HepG2 (cell line): ENCODE measurements around the gene PLPPR2. TPM values are rescaled to one million over a fixed set of nuclear protein-coding genes. Genes with fewer than 3 reads are reported as not detected.

ENCODE experiments used
- ATAC-seq: fragments of 200-7000 bp; cut with Tn5 transposase; 3 replicates; pipeline ENCODE4 v1.9.1; 2020; ENCODE audit warnings: mild to moderate bottlenecking, moderate library complexity
- Bru-seq: library from RNA; stranded (reverse); fragments of 400-500 nt; gene quantifications from one replicate; lab custom pipeline; 2021; lab: Mats Ljungman, UMichigan
- BruChase-seq, 2 experiments: library from RNA; stranded (reverse); fragments of 400-500 nt; gene quantifications; one replicate each; lab custom pipeline; 2021; lab: Mats Ljungman, UMichigan
- BruUV-seq: library from RNA; stranded (reverse); fragments of 400-500 nt; replicated peaks from 2 replicates; lab custom pipeline; 2021; lab: Mats Ljungman, UMichigan
- CTCF ChIA-PET: fragments of 300-600 bp; formaldehyde crosslinking; extraction: SDS; loops from one replicate; lab custom pipeline; 2021; ENCODE audit warnings: low total read pairs, inconsistent platforms, low intra/inter-chr PET ratio; lab: Yijun Ruan, JAX
- POLR2A ChIA-PET: fragments of 350-600 bp; sonication (Branson Sonifier 250); formaldehyde crosslinking; loops from one replicate; lab custom pipeline; 2020; ENCODE audit warnings: antibody characterized with exemption, inconsistent platforms; lab: Yijun Ruan, JAX
- DNase-seq: peaks from one replicate; pipeline ENCODE4 v3.0.0-alpha.2; 2015; ENCODE audit warnings: low spot score
- FAIRE-seq: peaks from 3 replicates; lab custom pipeline; 2011; peaks lifted over from hg19 to GRCh38; lab: Jason Lieb, UNC
- H2AFZ ChIP-seq: one replicate; pipeline ENCODE4 v1.6.1; 2011; ENCODE audit warnings: low read length, inconsistent platforms
- H3K27ac ChIP-seq: fragments of 300-600 bp; 3 replicates; pipeline ENCODE4 v1.8.0; 2011; ENCODE audit warnings: mixed run types, mild to moderate bottlenecking, mixed read lengths, low read length, inconsistent platforms; ENCODE audit not compliant: insufficient read depth; ENCODE audit errors: extremely low read length
- H3K27me3 ChIP-seq, 2 experiments: fragments of 200-600 bp in 1 of 2; 2 replicates in 1 of 2; 3 replicates in 1 of 2; pipeline versions ENCODE4 v1.6.0 to v1.8.0; 2011; ENCODE audit warnings: low read length in 2 of 2, mild to moderate bottlenecking in 2 of 2, moderate library complexity in 2 of 2, inconsistent platforms in 1 of 2; ENCODE audit not compliant: insufficient read depth in 2 of 2, control insufficient read depth in 1 of 2
- H3K36me3 ChIP-seq, 2 experiments: fragments of 200-600 bp in 1 of 2; replicated peaks in 1 of 2; 2 replicates in 1 of 2; 3 replicates in 1 of 2; pipeline versions ENCODE4 v1.5.1 to v1.8.0; 2011; ENCODE audit warnings: low read length in 2 of 2, inconsistent platforms in 1 of 2; ENCODE audit not compliant: insufficient read depth in 2 of 2, control insufficient read depth in 1 of 2
- H3K4me1 ChIP-seq: 2 replicates; pipeline ENCODE4 v1.5.1; 2012; ENCODE audit warnings: low read length, inconsistent platforms; ENCODE audit not compliant: insufficient read depth
- H3K4me2 ChIP-seq: 2 replicates; pipeline ENCODE4 v1.6.0; 2011; ENCODE audit warnings: low read depth, low read length, inconsistent platforms
- H3K4me3 ChIP-seq, 3 experiments: fragments of 200-600 bp in 1 of 3; sonication (generic), shearing (Covaris generic) in 1 of 3; replicated peaks in 1 of 3; 2 replicates each; pipeline ENCODE4 v1.5.1; 2011 to 2016; ENCODE audit warnings: low read length in 3 of 3, inconsistent platforms in 2 of 3, low read depth in 2 of 3, mild to moderate bottlenecking in 2 of 3, control low read depth in 1 of 3, mixed read lengths in 1 of 3; ENCODE audit not compliant: insufficient read depth in 1 of 3
- H3K79me2 ChIP-seq: one replicate; pipeline ENCODE4 v1.6.1; 2011; ENCODE audit warnings: low read length, inconsistent platforms; ENCODE audit not compliant: insufficient read depth
- H3K9ac ChIP-seq: 2 replicates; pipeline ENCODE4 v1.6.0; 2011; ENCODE audit warnings: mild to moderate bottlenecking, low read depth, low read length, inconsistent platforms; ENCODE audit not compliant: insufficient read depth
- H3K9me3 ChIP-seq: 2 replicates; pipeline ENCODE4 v1.5.1; 2012; ENCODE audit warnings: mild to moderate bottlenecking, low read length
- H4K20me1 ChIP-seq: 2 replicates; pipeline ENCODE4 v1.6.0; 2011; ENCODE audit warnings: inconsistent platforms, mild to moderate bottlenecking, low read length, moderate library complexity; ENCODE audit not compliant: insufficient read depth
- ARNT ChIP-seq: fragments of 450-650 bp; IDR thresholded peaks from 2 replicates; pipeline ENCODE4 v1.6.1; 2017
- IRF2 ChIP-seq: IDR thresholded peaks from 2 replicates; pipeline ENCODE4 v1.6.1; 2018; ENCODE audit warnings: missing genetic modification reagents, missing compliant biosample characterization
- KMT2A ChIP-seq: sonication (generic); formaldehyde crosslinking; IDR thresholded peaks from 2 replicates; pipeline ENCODE4 v1.4.0; 2020; ENCODE audit warnings: missing genetic modification reagents
- MAZ ChIP-seq, 2 experiments: sonication (generic) in 1 of 2; formaldehyde crosslinking in 1 of 2; IDR thresholded peaks; 2 replicates each; pipeline versions ENCODE4 v1.5.0 to v1.6.1; 2012 to 2020; ENCODE audit warnings: low read depth in 2 of 2, mild to moderate bottlenecking in 2 of 2, borderline replicate concordance in 1 of 2, improper control_type of control experiment in 1 of 2, low read length in 1 of 2, missing genetic modification reagents in 1 of 2, moderate library complexity in 1 of 2
- MTERF4 ChIP-seq: sonication (generic); formaldehyde crosslinking; IDR thresholded peaks from 2 replicates; pipeline ENCODE4 v1.8.0; 2023; ENCODE audit warnings: mild to moderate bottlenecking, missing genetic modification reagents
- PCBP1 ChIP-seq: fragments of 200-400 bp; formaldehyde crosslinking; IDR thresholded peaks from 2 replicates; pipeline ENCODE4 v1.6.1; 2017; ENCODE audit warnings: mild to moderate bottlenecking, low read depth, low read length, borderline replicate concordance
- PHF8 ChIP-seq: sonication (generic); formaldehyde crosslinking; IDR thresholded peaks from 2 replicates; pipeline ENCODE4 v1.5.0; 2020; ENCODE audit warnings: missing genetic modification reagents
- RBM22 ChIP-seq: fragments of 200-400 bp; formaldehyde crosslinking; optimal IDR thresholded peaks from 2 replicates; pipeline ENCODE3; 2017; ENCODE audit warnings: mild to moderate bottlenecking, low read length, moderate library complexity
- REPIN1 ChIP-seq: sonication (generic); formaldehyde crosslinking; IDR thresholded peaks from 2 replicates; pipeline ENCODE4 v1.8.0; 2022; ENCODE audit warnings: missing genetic modification reagents, low read depth, mild to moderate bottlenecking, borderline replicate concordance
- SP1 ChIP-seq, 2 experiments: fragments of 450-650 bp in 1 of 2; sonication (generic) in 1 of 2; formaldehyde crosslinking in 1 of 2; IDR thresholded peaks; 2 replicates each; pipeline versions ENCODE4 v1.4.0 to v1.6.1; 2016 to 2020; ENCODE audit warnings: missing genetic modification reagents in 1 of 2
- ZFX ChIP-seq: sonication (generic); formaldehyde crosslinking; IDR thresholded peaks from 2 replicates; pipeline ENCODE4 v1.4.0; 2020; ENCODE audit warnings: mild to moderate bottlenecking, low read depth, missing genetic modification reagents, moderate library complexity
- ZNF556 ChIP-seq: sonication (generic); formaldehyde crosslinking; IDR thresholded peaks from 2 replicates; pipeline ENCODE4 v1.4.0; 2020; ENCODE audit warnings: mild to moderate bottlenecking, missing genetic modification reagents, borderline replicate concordance
- ZNF883 ChIP-seq: sonication (generic); formaldehyde crosslinking; IDR thresholded peaks from 2 replicates; pipeline ENCODE4 v1.5.1; 2020; ENCODE audit warnings: mild to moderate bottlenecking, missing genetic modification reagents; ENCODE audit errors: not compliant biosample characterization
- WGBS: methylation state at CpG from one replicate; pipeline ENCODE4 v1.1.6; 2017; ENCODE audit warnings: low lambda C conversion rate; 5-methylcytosine and 5-hydroxymethylcytosine counted together
- in situ Hi-C: cut with HindIII; loops from 2 replicates; pipeline ENCODE4 v1.10.0; 2017; ENCODE audit warnings: low pct_unique_long_range_greater_than_20kb; ENCODE audit not compliant: extremely low pct_ligation_motif_present
- intact Hi-C: fragments of 100-400 bp; cut with micrococcal nuclease; formaldehyde crosslinking; loops from one replicate; pipeline ENCODE4 v1.10.0; 2022; ENCODE audit not compliant: unreplicated experiment
- long read RNA-seq, 2 experiments: library from RNA in 1 of 2; library from polyadenylated mRNA in 1 of 2; stranded (forward) in 1 of 2; unstranded in 1 of 2; transcript quantifications; one replicate each; pipeline ENCODE4 v2.0.0, GENCODE V29; 2019 to 2022
- polyA minus RNA-seq, 3 experiments: library from RNA; depleted of rRNA, polyadenylated mRNA; stranded (reverse); fragments of >200 nt; gene quantifications; 2 replicates each; pipeline ENCODE4 v1.2.3, GENCODE V29; 2011; ENCODE audit warnings: low replicate concordance in 1 of 3
- polyA plus RNA-seq, 8 experiments: library from polyadenylated mRNA; depleted of rRNA in 3 of 8; stranded (reverse) in 7 of 8; unstranded in 1 of 8; fragments of >200 nt; fragmentation: Illumina TruSeq in 4 of 8; extraction: Trizol in 4 of 8; gene quantifications; 2 replicates each; pipeline versions ENCODE4 v1.2.1 to v1.2.3, GENCODE V29; 2011 to 2016; ENCODE audit warnings: low read depth in 4 of 8, missing spikeins in 1 of 8, mixed read lengths in 1 of 8; ENCODE audit not compliant: insufficient read depth in 1 of 8
- total RNA-seq, 5 experiments: library from RNA; depleted of rRNA; stranded (reverse); fragments of >200 nt; fragmentation: Illumina TruSeq; extraction: Trizol; gene quantifications; 2 replicates each; pipeline ENCODE4 v1.2.3, GENCODE V29; 2016; ENCODE audit warnings: low read depth in 1 of 5

PLPPR2 gene
- total RNA-seq (2016; rRNA removed; fragmentation: Illumina TruSeq; extraction: Trizol) (0.77 and 1.5 TPM in 2 replicates), polyA plus RNA-seq (2011; rRNA removed) (2.1 and 4.2 TPM in 2 replicates), polyA minus RNA-seq (2011; rRNA and poly(A)+ RNA removed; ENCODE audit: low replicate concordance) (7.2 and 7.3 TPM in 2 replicates), Bru-seq, nascent RNA (percentile 32 among the genes with signal in this experiment), BruChase-seq, experiment 1, labeled RNA remaining after a 6-hour chase (percentile 44 among the genes with signal in this experiment), BruChase-seq, experiment 2, labeled RNA remaining after a 2-hour chase (percentile 28 among the genes with signal in this experiment)
- total RNA-seq (2016; cell fraction: cytosol; rRNA removed; fragmentation: Illumina TruSeq; extraction: Trizol; ENCODE audit: low read depth): 1.2 and 1.3 TPM in 2 replicates
- 0.70 and 1.3 TPM in 2 replicates for total RNA-seq (2016; cell fraction: insoluble cytoplasmic fraction; rRNA removed; fragmentation: Illumina TruSeq; extraction: Trizol)
- total RNA-seq (2016; cell fraction: membrane; rRNA removed; fragmentation: Illumina TruSeq; extraction: Trizol): 1.9 and 3.1 TPM in 2 replicates
- total RNA-seq (2016; cell fraction: nucleus; rRNA removed; fragmentation: Illumina TruSeq; extraction: Trizol): 1.1 and 1.8 TPM in 2 replicates
- polyA plus RNA-seq (2011; cell fraction: cytosol; rRNA removed): 1.9 and 2.5 TPM in 2 replicates
- 17.0 and 17.4 TPM in 2 replicates for polyA plus RNA-seq (2011; cell fraction: nucleus; rRNA removed)
- 3.2 and 4.3 TPM in 2 replicates for polyA plus RNA-seq (2012)
- polyA plus RNA-seq (2016; cell fraction: cytosol; fragmentation: Illumina TruSeq; extraction: Trizol; ENCODE audit: low read depth): 2.2 and 3.3 TPM in 2 replicates
- 1.3 and 2.2 TPM in 2 replicates for polyA plus RNA-seq (2016; cell fraction: insoluble cytoplasmic fraction; fragmentation: Illumina TruSeq; extraction: Trizol; ENCODE audit: low read depth)
- 4.4 and 5.3 TPM in 2 replicates for polyA plus RNA-seq (2016; cell fraction: membrane; fragmentation: Illumina TruSeq; extraction: Trizol; ENCODE audit: low read depth)
- 3.3 and 4.8 TPM in 2 replicates for polyA plus RNA-seq (2016; cell fraction: nucleus; fragmentation: Illumina TruSeq; extraction: Trizol; ENCODE audit: insufficient read depth, low read depth)
- 1.3 and 2.5 TPM in 2 replicates for polyA minus RNA-seq (2011; cell fraction: cytosol; rRNA and poly(A)+ RNA removed)
- polyA minus RNA-seq (2011; cell fraction: nucleus; rRNA and poly(A)+ RNA removed): 2.8 and 4.7 TPM in 2 replicates
- long read RNA-seq, experiment 1, partial matches to known transcripts: 0 of 1 reads
- long read RNA-seq, experiment 1, other reads (novel, unspliced or antisense): 1 of 1 reads
- long read RNA-seq, experiment 2, partial matches to known transcripts: 0 of 15 reads
- long read RNA-seq, experiment 2, other reads (novel, unspliced or antisense): 11 of 15 reads

- no TSS peak for BruUV-seq
- Histone ChIP-seq H3K36me3 (no peaks in the 10 kb centered on the region), H3K79me2 (no peaks in the 10 kb centered on the region), H3K27me3 (no peaks in the 10 kb centered on the region), H4K20me1 (no peaks in the 10 kb centered on the region), H3K4me2 (peak within 1 kb of the TSS; percentile 78), H3K27ac (no peak within 1 kb of the TSS), H3K4me3 (peak within 1 kb of the TSS; percentile 54 to 69 (median 66); a peak in 5 of 6 replicates), H3K4me1 (peaks cover 10% of the 10 kb centered on the region), H3K9ac (peak within 1 kb of the TSS; percentile 60; the same call in 1 of the 2 replicates), H3K9me3 (no peaks in the 10 kb centered on the region), H2AFZ (no peak within 1 kb of the TSS)
- ChIA-PET CTCF (no interaction called here), POLR2A (no interaction called here)
- intact Hi-C loops: no loop called here
- FAIRE-seq (no peak), ATAC-seq (peak; percentile 86), DNase-seq (peak; percentile 68)
- WGBS: 4% methylated on average over 25 of the region's 62 CpGs
- in situ Hi-C loops: no loop called here
- TF ChIP-seq PCBP1: 0 out of 2 replicates have a peak, but pooled peaks have one; percentile 28
- TF ChIP-seq ZNF883: no peak
- TF ChIP-seq ZNF556: peak; percentile 23; the same call in 1 of the 2 replicates
- no peak for TF ChIP-seq SP1 (IDR thresholded peaks at IDR 0.05)
- TF ChIP-seq SP1 (CRISPR knock-in tag; IDR thresholded peaks at IDR 0.05): peak; percentile 39; the same call in 1 of the 2 replicates
- TF ChIP-seq MAZ (IDR thresholded peaks at IDR 0.05; ENCODE audit: borderline replicate concordance, low read depth, low read length): no peak
- 0 out of 2 replicates have a peak, but pooled peaks have one; percentile 30 for TF ChIP-seq MAZ (CRISPR knock-in tag; IDR thresholded peaks at IDR 0.05; ENCODE audit: low read depth)
- TF ChIP-seq REPIN1 (CRISPR knock-in tag): no peak
- TF ChIP-seq RBM22: no peak
- TF ChIP-seq PHF8 (CRISPR knock-in tag): 0 out of 2 replicates have a peak, but pooled peaks have one; percentile 22
- no peak for TF ChIP-seq MTERF4
- TF ChIP-seq ARNT: no peak
- TF ChIP-seq KMT2A (CRISPR knock-in tag): no peak
- TF ChIP-seq ZFX: peak; percentile 59
- TF ChIP-seq IRF2 (CRISPR knock-in tag): no peak
These were observed at the start of gene PLPPR2 for GRCh38 chr19:11355160-11356073. TSS of gene PLPPR2 (plus strand) at chr19:11355432. CDS start at chr19:11357674, 2,242 bp downstream.
